ENCODE results near the gene ENSA. TPM values are rescaled to one million over a fixed set of nuclear protein-coding genes. Genes with fewer than 3 reads are reported as not detected.

The ENSA gene
- polyA plus RNA-seq, 3 donors, result 30.6 to 40.3 (median 38.5) TPM

DNA sequence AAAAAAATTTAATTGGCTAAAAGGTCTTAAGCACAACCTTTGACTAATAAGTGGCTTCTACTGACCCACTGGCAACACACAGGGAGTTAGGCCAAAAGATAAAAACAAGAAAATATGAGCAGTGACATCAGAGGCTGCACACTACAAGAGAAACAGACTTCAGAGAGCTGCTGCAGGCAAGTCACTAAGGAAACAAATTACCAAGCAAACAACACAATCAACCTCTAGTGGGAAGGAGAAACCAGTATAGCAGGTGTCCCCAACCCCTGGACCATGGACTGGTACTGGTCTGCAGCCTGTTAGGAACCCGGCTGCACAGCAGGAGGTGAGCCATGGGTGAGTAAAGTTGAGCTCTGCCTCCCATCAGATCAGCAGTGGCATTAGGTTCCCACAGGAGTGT, 20.8 kb upstream of the ENSA start:
- H3K36me3 ChIP-seq (replicated peaks in 1 of 2; ENCODE audit: control insufficient read depth in 1 of 2, insufficient read depth in 2 of 2, low read length in 2 of 2), result peaks cover 41 to 47% of the 10 kb centered on the region in 2 donors
- WGBS (ENCODE audit: insufficient coverage), result 100% methylated on average over 1 of the region's 1 CpG

GRCh38 chr1:150649441-150650075, 20.1 kb upstream of the ENSA start:
- intact Hi-C loops (cut with micrococcal nuclease), result no loop called here
- H3K4me2 ChIP-seq (replicated peaks; ENCODE audit: extremely low read depth, low read length, poor library complexity, severe bottlenecking), result no peak overlapping the region
- 100% methylated on average over 1 of the region's 5 CpGs for WGBS (ENCODE audit: insufficient coverage)
- no peaks in the 10 kb centered on the region for H3K4me1 ChIP-seq (ENCODE audit: control insufficient read depth in 1 of 2, insufficient read depth in 2 of 2, low read length in 2 of 2)
- peaks cover 39 to 47% of the 10 kb centered on the region in 2 donors for H3K36me3 ChIP-seq (replicated peaks in 1 of 2; ENCODE audit: control insufficient read depth in 1 of 2, insufficient read depth in 2 of 2, low read length in 2 of 2)
- no peaks in the 10 kb centered on the region for H3K27me3 ChIP-seq (ENCODE audit: control insufficient read depth in 2 of 2, insufficient read depth in 2 of 2, low read length in 2 of 2)
- H3K9me3 ChIP-seq (replicated peaks in 1 of 2; ENCODE audit: control insufficient read depth in 1 of 2, insufficient read depth in 1 of 2, low read length in 2 of 2), result no peaks in the 10 kb centered on the region
- no peak overlapping the region for H3K27ac ChIP-seq (ENCODE audit: low read depth in 1 of 2, low read length in 2 of 2)
- no peak overlapping the region for H2AFZ ChIP-seq (ENCODE audit: insufficient read depth, low read depth, low read length, poor library complexity, severe bottlenecking)
- Mint-ChIP-seq H3K4me3 (no peak overlapping the region), H3K4me1 (no peaks in the 10 kb centered on the region), H3K36me3 (peaks cover 44 to 60% of the 10 kb centered on the region in 2 donors), H3K9me3 (no peaks in the 10 kb centered on the region), H3K27me3 (ENCODE audit: low read depth in 3 of 3) (no peaks in the 10 kb centered on the region), H3K27ac (peak overlapping the region in 3 of 7 donors; percentile 2 to 48 (median 15))
- no peak overlapping the region for H3K4me3 ChIP-seq (replicated peaks in 1 of 3; ENCODE audit: low read depth in 2 of 3, low read length in 3 of 3)
- no peaks in the 10 kb centered on the region for H3K79me2 ChIP-seq (ENCODE audit: insufficient read depth, low read length)
- DNase-seq, result no peak
- TF ChIP-seq, protein P1, sequence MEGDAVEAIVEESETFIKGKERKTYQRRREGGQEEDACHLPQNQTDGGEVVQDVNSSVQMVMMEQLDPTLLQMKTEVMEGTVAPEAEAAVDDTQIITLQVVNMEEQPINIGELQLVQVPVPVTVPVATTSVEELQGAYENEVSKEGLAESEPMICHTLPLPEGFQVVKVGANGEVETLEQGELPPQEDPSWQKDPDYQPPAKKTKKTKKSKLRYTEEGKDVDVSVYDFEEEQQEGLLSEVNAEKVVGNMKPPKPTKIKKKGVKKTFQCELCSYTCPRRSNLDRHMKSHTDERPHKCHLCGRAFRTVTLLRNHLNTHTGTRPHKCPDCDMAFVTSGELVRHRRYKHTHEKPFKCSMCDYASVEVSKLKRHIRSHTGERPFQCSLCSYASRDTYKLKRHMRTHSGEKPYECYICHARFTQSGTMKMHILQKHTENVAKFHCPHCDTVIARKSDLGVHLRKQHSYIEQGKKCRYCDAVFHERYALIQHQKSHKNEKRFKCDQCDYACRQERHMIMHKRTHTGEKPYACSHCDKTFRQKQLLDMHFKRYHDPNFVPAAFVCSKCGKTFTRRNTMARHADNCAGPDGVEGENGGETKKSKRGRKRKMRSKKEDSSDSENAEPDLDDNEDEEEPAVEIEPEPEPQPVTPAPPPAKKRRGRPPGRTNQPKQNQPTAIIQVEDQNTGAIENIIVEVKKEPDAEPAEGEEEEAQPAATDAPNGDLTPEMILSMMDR (IDR thresholded peaks at IDR 0.05), result no peak
- H3K9ac ChIP-seq (ENCODE audit: insufficient read depth, low read length, poor library complexity, severe bottlenecking), result no peak overlapping the region
- no peaks in the 10 kb centered on the region for H4K20me1 ChIP-seq (ENCODE audit: insufficient read depth, low read length)

More for the DNA sequence above, 20.8 kb upstream of the ENSA start:
- Histone ChIP-seq H3K27ac (ENCODE audit: low read depth in 1 of 2, low read length in 2 of 2) (no peak overlapping the region), H3K9ac (ENCODE audit: insufficient read depth, low read length, poor library complexity, severe bottlenecking) (no peak overlapping the region), H3K4me3 (replicated peaks in 1 of 3; ENCODE audit: low read depth in 2 of 3, low read length in 3 of 3) (no peak overlapping the region), H3K79me2 (ENCODE audit: insufficient read depth, low read length) (no peaks in the 10 kb centered on the region), H3K9me3 (replicated peaks in 1 of 2; ENCODE audit: control insufficient read depth in 1 of 2, insufficient read depth in 1 of 2, low read length in 2 of 2) (no peaks in the 10 kb centered on the region), H2AFZ (ENCODE audit: insufficient read depth, low read depth, low read length, poor library complexity, severe bottlenecking) (no peak overlapping the region), H3K4me1 (ENCODE audit: control insufficient read depth in 1 of 2, insufficient read depth in 2 of 2, low read length in 2 of 2) (no peaks in the 10 kb centered on the region), H3K27me3 (ENCODE audit: control insufficient read depth in 2 of 2, insufficient read depth in 2 of 2, low read length in 2 of 2) (no peaks in the 10 kb centered on the region), H4K20me1 (ENCODE audit: insufficient read depth, low read length) (no peaks in the 10 kb centered on the region), H3K4me2 (replicated peaks; ENCODE audit: extremely low read depth, low read length, poor library complexity, severe bottlenecking) (no peak overlapping the region)
- no peaks in the 10 kb centered on the region for H3K9me3 Mint-ChIP-seq
- intact Hi-C loops (cut with micrococcal nuclease), result no loop called here
- H3K4me1 Mint-ChIP-seq, result no peaks in the 10 kb centered on the region
- H3K36me3 Mint-ChIP-seq, result peaks cover 44 to 62% of the 10 kb centered on the region in 2 donors
- TF ChIP-seq, protein P1 (IDR thresholded peaks at IDR 0.05), result no peak
- H3K27ac Mint-ChIP-seq, result no peak overlapping the region
- DNase-seq, result no peak
- no peak overlapping the region for H3K4me3 Mint-ChIP-seq
- H3K27me3 Mint-ChIP-seq (ENCODE audit: low read depth in 3 of 3), result no peaks in the 10 kb centered on the region
